Mesenteric fat pad (tissue), 1 donor: ENCODE measurements around the gene CDH13. TPM values are rescaled to one million over a fixed set of nuclear protein-coding genes. Genes with fewer than 3 reads are reported as not detected.

ENCODE experiments used
- DNase-seq: peaks from one replicate; pipeline ENCODE4 v3.0.0-alpha.2; 2020; ENCODE audit warnings: low spot score
- total RNA-seq: library from RNA; stranded (reverse); fragmentation: NEBNext Ultra II Directional; extraction: Animal tissue kit (Norgen Biotek cat#: 25700); gene quantifications from one replicate; pipeline ENCODE4 v1.2.1, GENCODE V29; 2021
- donor health status: DM: yes; HTN: yes; CAD: no.

Gene CDH13
- total RNA-seq, 1 donor from 2014 or later = 18.3 TPM

DNA sequence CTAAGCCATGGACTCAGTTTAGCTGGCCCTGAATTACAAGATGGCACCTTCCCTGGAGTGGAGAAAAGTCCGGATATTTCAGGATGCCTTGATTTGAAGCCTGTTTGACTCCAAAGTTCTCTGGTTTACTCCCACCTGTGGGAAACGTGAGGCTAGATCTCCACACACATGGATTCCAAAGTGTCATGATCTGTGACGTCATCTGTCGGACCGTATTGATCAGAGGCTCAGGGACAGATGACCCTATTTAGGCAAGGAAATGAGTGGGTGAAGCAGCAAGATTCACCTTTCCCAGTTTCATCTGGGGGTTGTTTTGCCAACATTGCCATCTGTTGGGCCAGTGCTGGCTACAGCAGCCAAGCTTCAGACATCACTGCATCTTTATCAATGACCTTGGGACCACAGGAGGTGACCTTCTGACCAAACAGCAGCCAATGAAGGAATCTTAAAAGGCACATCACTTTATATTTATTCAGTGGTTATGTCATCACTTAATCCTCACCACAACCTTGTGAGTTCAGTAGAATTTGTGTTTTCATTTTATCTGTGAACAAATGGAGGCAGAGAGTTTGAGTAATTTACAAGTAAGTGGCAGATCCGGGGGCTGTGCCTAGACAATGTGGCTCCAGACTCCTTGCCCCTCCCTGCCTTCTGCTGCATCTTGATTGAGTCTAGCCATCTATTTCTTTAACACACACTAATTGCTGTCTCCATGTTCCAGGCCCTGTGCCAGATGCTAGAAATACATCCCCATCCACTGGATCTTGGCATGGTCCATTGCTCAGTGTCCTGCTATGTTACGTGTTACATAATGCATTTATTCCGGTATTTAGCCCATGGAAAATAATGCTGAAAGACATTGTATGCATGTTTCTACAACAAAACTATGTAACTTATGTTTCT, 1.5 kb upstream of the CDH13 start:
- DNase-seq = no peak

GRCh38 chr16:82628088-82628423, 1.3 kb downstream of the CDH13 start:
- no peak for DNase-seq

DNA sequence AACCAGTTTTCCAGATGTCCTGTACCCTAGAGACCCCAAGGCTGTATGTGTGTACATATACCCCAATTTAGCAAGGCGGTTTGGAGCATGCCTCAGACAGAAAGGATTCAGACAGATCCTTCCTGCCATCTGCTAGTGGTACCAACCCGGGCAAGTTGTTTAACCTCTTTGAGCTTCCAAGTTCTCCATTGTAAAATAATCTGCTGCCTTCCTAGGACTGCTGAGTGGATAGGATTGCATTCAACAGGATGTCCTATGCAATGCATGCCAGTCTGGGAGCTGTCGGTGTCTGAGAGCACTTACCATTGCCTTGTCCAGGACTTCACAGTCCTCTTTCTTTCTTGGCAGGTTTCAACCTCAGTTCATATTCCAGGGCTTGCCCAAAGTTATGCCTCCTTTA, 1.9 kb downstream of the CDH13 start:
- DNase-seq = no peak

DNA sequence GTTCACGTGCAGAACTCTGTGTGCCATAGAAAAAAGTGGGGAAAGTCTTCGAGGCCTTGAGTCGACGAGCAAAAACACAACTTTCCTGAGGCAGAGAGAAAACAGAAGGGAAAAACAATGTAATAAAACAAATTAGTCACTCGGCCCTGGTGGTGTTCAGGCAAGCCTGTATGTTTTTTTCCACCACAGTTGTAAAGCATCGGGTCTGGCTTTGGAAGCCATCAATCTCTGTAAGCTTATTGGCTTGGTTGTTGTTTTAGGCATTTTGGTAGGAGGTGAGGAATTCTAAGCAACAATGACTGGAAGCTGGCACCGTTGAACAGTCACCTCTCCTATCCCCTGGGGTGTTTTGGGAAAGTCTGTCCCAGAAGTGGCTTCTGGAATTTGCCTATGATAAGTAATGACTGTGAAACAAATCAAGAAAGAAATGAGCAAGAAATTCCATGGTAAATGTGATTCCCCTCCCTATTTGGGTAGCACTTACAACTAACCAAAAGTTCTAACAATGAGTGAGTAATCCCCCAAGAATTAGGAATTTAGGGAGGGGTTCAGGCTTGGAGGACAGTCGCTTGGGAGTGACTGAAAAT, 2.8 kb downstream of the CDH13 start:
- no peak for DNase-seq

- DNase-seq = no peak
Measured at GRCh38 chr16:82630219-82630618, 3.5 kb downstream of the CDH13 start.

GRCh38 chr16:82630688-82631087, 3.9 kb downstream of the CDH13 start:
- no peak for DNase-seq

- DNase-seq = no peak
Measured at GRCh38 chr16:82631701-82632685, 5.2 kb downstream of the CDH13 start.

DNA sequence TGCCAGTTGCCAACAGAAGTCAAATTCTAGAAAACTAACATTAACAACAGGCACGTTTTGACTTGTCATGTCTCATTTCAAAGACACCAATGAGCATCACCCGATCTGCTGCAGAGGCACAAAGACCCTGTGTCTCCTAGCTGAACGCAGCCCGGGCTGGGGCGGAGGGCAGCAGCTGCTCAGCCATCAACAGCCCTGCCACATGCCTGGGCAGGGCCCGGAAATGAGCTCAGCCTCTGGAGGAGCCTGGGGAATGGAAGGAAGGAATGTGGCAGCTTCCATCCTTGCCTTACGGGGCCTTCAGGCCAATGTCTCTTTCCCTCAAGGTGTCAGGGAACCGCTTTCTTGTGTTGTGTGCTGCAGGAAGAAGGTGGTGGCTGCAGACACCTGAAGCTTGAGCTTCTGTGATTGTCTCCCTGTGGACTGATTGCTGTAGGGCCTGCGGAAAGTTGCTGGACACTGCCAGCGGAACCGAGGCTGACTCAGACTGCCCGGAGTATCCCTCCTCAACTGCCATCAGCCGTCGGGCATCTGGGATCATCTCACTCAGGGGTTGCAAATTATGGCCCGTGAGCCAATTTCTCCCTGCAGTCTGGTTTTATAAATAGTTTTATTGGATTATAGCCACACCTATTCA, 7.3 kb downstream of the CDH13 start:
- no peak for DNase-seq

DNA sequence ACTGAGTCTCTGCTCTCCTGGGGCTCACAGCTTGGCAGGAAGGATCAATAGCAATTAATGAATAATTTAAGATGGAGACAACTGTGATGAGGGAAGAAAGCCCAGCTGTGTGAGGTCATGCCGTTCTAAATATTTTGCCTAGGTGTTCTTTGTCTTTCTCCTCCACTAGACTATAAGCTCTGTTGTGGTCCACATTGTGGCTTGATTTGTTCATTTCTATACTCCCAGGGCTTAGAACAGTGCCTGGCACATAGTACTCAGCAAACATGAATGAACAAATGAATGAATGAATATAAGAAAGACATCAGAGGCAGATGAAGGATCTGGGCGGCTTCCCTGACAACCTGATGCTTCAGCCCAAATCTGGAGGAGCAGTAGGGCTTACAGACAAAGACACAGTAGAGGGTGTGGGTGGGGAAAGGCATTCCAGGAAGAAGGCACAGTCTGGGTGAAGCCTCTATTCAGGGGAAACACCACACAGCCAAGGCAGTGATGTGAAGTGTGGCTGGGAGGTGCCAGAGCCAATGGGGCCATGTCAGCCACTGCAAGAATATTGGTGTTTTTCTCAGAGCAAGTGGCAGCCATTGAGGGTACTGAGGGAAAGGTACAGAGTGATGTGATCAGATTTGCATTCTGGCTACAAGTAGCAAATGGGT, 8.3 kb downstream of the CDH13 start:
- DNase-seq = no peak

DNA sequence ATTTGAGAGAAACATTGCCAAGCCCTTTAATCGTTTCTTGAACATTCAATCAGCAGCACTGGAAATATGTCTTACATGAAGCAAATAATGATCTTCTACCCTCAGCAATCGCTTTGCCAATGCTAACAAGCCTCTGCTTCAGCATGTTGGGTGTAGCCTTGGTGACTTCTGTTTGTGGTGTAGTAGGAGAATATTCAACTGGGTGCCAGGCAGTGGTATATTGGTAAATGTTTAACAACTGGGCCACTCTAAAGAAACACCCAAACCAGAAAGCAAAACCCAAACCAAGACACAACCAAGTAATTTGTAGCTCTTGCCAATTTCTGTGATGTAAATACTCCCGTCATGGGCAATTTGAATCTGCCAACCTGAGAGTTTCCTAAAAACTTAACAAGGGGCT, 9.7 kb downstream of the CDH13 start:
- DNase-seq = no peak

GRCh38 chr16:82636958-82637357, 10.2 kb downstream of the CDH13 start:
- DNase-seq = no peak

DNA sequence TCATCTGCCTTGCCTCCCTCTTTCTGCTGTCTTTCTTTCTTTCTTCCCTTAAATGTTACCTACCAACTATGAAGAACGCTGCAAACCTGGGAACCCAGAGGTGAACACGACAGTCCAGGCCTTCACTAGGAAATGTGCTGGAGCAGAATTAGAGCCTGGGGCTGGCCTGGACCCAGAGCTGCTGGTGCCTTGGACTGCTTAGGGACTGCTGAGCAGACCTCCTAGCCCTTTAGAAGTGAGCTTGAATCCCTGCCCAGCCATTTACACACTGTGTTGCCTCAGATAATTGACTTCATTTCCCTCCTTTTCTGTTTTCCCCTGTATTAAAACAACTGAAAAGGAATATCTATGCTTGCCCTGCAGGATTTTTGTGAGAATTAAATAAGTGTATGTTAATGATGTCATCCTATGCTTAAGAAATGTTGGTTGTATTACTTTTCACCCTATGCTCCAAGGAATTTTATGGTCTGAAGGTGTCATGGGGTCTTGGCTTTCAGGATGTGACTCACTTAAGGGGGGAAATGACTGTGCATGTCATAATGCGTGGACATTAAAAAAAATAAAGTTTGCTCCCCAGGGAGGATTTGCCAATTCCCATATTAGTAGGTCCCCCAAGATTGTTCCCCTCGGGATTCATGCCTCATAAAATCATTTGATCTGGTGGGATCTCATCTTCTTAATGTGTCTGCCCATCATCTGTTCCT, 11.5 kb downstream of the CDH13 start:
- no peak for DNase-seq

- DNase-seq = no peak
Measured at GRCh38 chr16:82639263-82639662, 12.5 kb downstream of the CDH13 start.

DNA sequence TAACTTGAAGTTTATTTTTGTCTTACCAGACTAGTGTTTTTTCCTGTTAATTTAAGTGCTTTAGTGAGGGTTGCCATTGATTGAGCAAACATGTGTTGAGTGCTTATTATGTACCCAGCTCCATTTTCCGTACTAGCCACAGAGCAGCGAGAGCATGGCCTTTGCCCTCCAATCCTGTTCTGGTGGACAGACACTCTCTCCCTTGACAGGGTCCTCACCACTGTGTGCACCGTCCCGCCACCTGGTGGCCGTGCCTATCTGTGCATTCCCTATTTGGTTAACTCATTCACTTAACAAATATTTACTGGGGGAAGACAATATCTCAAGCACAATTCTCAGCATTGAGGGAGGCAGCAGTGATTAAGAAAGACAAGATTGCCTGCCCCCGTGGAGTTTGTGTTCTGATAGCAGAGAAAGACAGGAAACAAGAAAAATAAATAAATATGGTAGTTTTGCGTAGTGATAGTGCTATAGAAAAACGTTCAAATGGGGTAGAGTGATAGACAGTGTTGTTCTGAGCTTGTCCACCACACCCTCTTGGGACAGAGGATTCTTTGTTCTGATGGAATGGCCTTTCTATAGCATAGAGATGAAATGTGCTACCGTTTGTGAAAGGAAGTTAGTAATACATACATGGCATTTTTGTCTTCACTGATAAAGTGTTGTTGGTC, 13.0 kb downstream of the CDH13 start:
- DNase-seq = no peak

GRCh38 chr16:82641336-82641984, 14.7 kb downstream of the CDH13 start:
- no peak for DNase-seq

GRCh38 chr16:82643136-82643535, 16.4 kb downstream of the CDH13 start:
- DNase-seq = no peak

GRCh38 chr16:82643936-82644630, 17.3 kb downstream of the CDH13 start:
- no peak for DNase-seq

DNA sequence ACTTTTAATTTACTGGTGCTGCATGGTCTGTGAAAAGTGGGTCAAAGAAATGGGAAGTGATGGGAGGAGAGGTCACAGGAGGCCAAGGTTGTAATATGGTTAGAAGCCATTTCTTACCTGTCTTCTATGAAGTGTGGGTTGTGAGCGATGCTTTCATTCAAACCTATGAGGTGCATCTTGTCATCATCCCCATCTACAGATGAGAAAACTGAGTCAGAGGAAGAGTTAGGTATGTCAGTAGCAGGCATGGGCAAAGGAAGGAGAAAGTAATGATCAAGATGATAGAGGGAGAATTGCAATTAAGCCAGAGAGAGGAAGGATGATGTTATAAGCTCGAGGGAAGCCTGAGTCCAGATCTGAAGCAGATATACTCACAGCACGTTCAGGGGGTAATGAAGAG, 19.7 kb downstream of the CDH13 start:
- DNase-seq = no peak
